Measurements from ENCODE around the gene STAC3.

- TF ChIP-seq CTCF (IDR thresholded peaks at IDR 0.05) = no peak
- no peak for TF ChIP-seq POLR2A (IDR thresholded peaks at IDR 0.05)
Measured at GRCh38 chr12:57254506-57255280, 3.7 kb upstream of the STAC3 start.
